ENCODE data around the gene DOCK3.

- TF ChIP-seq CTCF (conservative IDR thresholded peaks at IDR 0.05; ENCODE audit: low read depth, low read length) (no peak), POLR2A (IDR thresholded peaks at IDR 0.05; ENCODE audit: low read depth, low read length) (no peak), SMC3 (IDR thresholded peaks at IDR 0.05; ENCODE audit: low read depth, low read length) (no peak), CEBPB (IDR thresholded peaks at IDR 0.05; ENCODE audit: low read depth, low read length) (no peak), RAD21 (IDR thresholded peaks at IDR 0.05; ENCODE audit: low read length) (no peak), MXI1 (IDR thresholded peaks at IDR 0.05; ENCODE audit: borderline replicate concordance, low read depth, low read length) (no peak), RFX5 (IDR thresholded peaks at IDR 0.05; ENCODE audit: low read depth, low read length) (no peak), ELK1 (IDR thresholded peaks at IDR 0.05; ENCODE audit: borderline replicate concordance, low read depth, low read length) (no peak), FOS (IDR thresholded peaks at IDR 0.05; ENCODE audit: low read depth, low read length) (peak; percentile 36; the same call in 1 of the 2 replicates), RCOR1 (IDR thresholded peaks at IDR 0.05; ENCODE audit: insufficient replicate concordance, low read length) (no peak), BHLHE40 (IDR thresholded peaks at IDR 0.05; ENCODE audit: low read depth, low read length) (no peak), MAFK (IDR thresholded peaks at IDR 0.05; ENCODE audit: low read depth, low read length) (peak; percentile 70), MAZ (IDR thresholded peaks at IDR 0.05; ENCODE audit: borderline replicate concordance, low read depth, low read length) (no peak)
- TF ChIP-seq, protein P1, sequence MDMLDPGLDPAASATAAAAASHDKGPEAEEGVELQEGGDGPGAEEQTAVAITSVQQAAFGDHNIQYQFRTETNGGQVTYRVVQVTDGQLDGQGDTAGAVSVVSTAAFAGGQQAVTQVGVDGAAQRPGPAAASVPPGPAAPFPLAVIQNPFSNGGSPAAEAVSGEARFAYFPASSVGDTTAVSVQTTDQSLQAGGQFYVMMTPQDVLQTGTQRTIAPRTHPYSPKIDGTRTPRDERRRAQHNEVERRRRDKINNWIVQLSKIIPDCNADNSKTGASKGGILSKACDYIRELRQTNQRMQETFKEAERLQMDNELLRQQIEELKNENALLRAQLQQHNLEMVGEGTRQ (IDR thresholded peaks at IDR 0.05; ENCODE audit: low read depth, low read length): no peak
Observed at GRCh38 chr3:50671331-50671730, 3.4 kb upstream of the DOCK3 start.

Data from IMR-90 (cell line).